GM20431 (cell line): ENCODE measurements around the gene PARP15.

Experiments
- in situ Hi-C: fragments of 300-500 bp; cut with MseI, MboI; formaldehyde crosslinking; loops from one replicate; pipeline ENCODE4 v1.15.0; 2020; ENCODE audit warnings: low sequenced_read_pairs; ENCODE audit not compliant: unreplicated experiment

PARP15 gene

DNA sequence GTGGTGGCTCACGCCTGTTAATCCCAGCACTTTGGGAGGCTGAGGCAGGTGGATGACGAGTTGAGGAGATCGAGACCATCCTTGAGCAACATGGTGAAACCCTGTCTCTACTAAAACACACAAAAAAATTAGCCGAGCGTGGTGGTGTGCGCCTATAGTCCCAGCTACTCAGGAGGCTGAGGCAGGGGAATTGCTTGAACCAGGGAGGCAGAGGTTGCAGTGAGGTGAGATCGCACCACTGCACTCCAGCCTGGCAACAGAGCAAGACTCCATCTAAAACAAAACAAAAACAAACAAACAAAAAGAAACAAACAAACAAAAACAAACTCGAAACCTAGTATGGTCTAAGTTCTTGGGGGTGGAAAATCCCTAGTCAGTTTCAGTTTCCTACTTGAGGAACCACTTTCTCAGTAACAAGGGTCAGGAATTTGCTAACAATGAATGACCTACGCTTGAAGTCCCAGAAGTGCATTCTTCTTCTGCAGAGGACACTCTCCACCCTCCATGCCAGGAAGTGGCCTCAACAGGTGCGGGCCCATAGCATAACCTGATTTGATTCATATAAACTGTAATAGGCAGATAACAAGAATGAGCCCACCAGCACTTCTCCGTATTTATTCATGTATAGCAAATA, 105.4 kb downstream of the PARP15 start:
- in situ Hi-C loops: loop anchor here (25.0 kb wide), 1 partner anchor 271 kb away; the partner anchor contains the start of gene WDR5B

- in situ Hi-C loops: loop anchor here (25.0 kb wide), 1 partner anchor 275 kb away; the partner anchor contains the start of gene WDR5B
These were observed 109.8 kb downstream of the PARP15 start for GRCh38 chr3:122687298-122687697.
